ENCODE measurements around the gene SLC23A2.

SLC23A2 gene

DNA sequence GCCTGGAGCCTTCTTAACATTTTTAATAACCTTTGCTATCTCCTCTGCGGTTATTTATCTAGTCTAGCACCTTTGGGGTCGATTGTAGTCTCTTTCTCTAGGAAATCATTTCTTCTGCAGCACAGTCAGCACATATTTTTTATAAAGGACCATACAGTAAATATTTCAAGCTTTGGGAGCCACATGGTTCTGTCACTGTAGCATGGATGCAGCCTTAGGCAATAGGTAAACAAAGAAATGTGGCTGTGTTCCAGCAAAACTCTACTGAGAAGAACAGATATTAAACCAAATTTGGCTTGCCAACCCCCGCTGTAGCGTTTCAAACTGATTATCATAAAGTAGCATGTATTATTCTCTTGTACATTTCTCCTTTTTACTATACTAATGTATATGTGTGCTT lies 95.7 kb downstream of the SLC23A2 start:
- Histone ChIP-seq H3K4me3 (ENCODE audit: low read length) (no peak overlapping the region), H3K27me3 (ENCODE audit: control insufficient read depth, insufficient read depth, low read length) (no peaks in the 10 kb centered on the region), H3K4me2 (ENCODE audit: low read length) (no peak overlapping the region), H3K4me1 (ENCODE audit: control insufficient read depth, insufficient read depth, low read length) (no peaks in the 10 kb centered on the region), H3K9me3 (replicated peaks; ENCODE audit: low read length) (no peaks in the 10 kb centered on the region), H3K9ac (ENCODE audit: low read depth, low read length) (no peak overlapping the region), H3K36me3 (ENCODE audit: insufficient read depth, low read length) (no peaks in the 10 kb centered on the region)

DNA sequence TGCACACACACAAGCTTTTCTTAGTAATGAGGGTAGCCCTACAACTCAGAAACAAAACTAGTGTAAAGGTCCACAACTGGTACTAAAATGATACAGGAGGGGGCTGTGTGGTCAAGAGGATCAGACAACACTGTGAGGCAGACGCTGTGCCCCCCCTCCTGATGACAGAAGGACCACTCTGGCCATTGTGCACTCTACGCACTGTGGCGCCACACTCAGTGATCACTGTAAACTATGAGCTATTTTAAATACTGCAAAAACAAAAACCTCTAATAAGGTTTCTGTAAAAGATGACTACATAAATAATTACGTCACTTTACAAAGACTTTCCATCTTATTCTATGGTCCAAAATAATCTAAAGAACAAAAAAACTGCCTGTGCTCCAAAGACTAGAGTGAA lies 96.1 kb downstream of the SLC23A2 start:
- Histone ChIP-seq H3K36me3 (ENCODE audit: insufficient read depth, low read length) (no peaks in the 10 kb centered on the region), H3K9ac (ENCODE audit: low read depth, low read length) (no peak overlapping the region), H3K27me3 (ENCODE audit: control insufficient read depth, insufficient read depth, low read length) (no peaks in the 10 kb centered on the region), H3K4me3 (ENCODE audit: low read length) (no peak overlapping the region), H3K4me2 (ENCODE audit: low read length) (no peak overlapping the region), H3K4me1 (ENCODE audit: control insufficient read depth, insufficient read depth, low read length) (no peaks in the 10 kb centered on the region), H3K9me3 (replicated peaks; ENCODE audit: low read length) (no peaks in the 10 kb centered on the region)

DNA sequence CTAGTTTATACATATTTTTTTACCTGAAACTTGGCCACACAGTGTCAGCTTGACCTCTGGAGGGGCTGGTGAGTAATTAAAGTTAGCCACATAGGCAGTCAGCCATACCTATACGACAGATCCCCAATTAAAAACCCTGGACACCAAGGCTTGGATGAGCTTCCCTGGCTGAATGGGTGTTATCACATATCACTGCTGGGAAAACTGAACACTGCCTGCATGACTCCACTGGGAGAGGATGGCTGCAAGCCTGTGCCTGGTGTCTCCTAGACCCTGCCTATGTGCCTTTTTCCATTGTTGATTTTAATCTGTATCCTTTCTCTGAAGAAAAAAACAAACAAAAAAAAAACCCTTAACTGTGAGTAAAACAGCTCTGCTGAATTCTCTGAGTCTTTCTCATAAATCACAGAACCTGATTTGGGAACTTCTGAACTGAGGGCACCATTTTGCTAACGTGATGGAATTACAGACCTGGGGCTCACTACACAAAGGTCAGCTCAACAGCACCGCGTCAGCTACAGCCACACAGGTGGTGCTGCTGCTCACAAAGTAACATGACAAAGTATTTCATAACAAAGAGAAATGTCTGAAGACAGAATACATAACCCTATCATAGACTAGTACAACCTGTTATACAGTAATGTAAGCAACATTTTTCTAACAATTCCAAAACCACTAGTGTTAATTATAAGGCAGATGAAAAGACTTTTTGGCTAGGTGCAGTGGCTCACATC lies 97.0 kb downstream of the SLC23A2 start:
- no peak overlapping the region for H3K9ac ChIP-seq (ENCODE audit: low read depth, low read length)

DNA sequence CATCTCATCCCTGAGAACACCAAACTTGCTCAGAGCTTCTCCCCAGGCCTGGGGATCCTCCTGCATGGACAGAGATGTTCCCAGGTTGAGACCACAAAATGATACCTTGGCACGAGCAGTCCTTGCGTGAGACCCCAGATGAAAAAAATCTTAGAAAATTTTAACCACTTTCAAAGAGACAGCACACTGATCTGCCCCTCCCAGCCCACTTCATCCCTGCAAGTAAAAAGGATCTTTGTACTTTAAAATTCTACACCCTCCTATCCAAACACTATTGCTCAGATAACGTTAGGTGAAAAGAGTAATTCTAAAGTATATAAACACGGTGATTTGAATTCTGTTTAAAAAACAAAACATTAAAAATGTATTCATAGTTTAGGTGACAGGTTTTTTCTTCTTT lies 98.5 kb downstream of the SLC23A2 start:
- H3K27me3 ChIP-seq (ENCODE audit: control insufficient read depth, insufficient read depth, low read length), result no peaks in the 10 kb centered on the region
- H3K9me3 ChIP-seq (replicated peaks; ENCODE audit: low read length), result no peaks in the 10 kb centered on the region
- peaks cover 15% of the 10 kb centered on the region for H3K4me1 ChIP-seq (ENCODE audit: control insufficient read depth, insufficient read depth, low read length)
- no peak overlapping the region for H3K4me2 ChIP-seq (ENCODE audit: low read length)
- no peak overlapping the region for H3K9ac ChIP-seq (ENCODE audit: low read depth, low read length)
- no peak overlapping the region for H3K4me3 ChIP-seq (ENCODE audit: low read length)
- H3K36me3 ChIP-seq (ENCODE audit: insufficient read depth, low read length), result no peaks in the 10 kb centered on the region

More for the DNA sequence above, 97.0 kb downstream of the SLC23A2 start:
- Histone ChIP-seq H3K4me2 (ENCODE audit: low read length) (no peak overlapping the region), H3K4me3 (ENCODE audit: low read length) (no peak overlapping the region), H3K4me1 (ENCODE audit: control insufficient read depth, insufficient read depth, low read length) (no peaks in the 10 kb centered on the region), H3K9me3 (replicated peaks; ENCODE audit: low read length) (no peaks in the 10 kb centered on the region), H3K27me3 (ENCODE audit: control insufficient read depth, insufficient read depth, low read length) (no peaks in the 10 kb centered on the region), H3K36me3 (ENCODE audit: insufficient read depth, low read length) (no peaks in the 10 kb centered on the region)

DNA sequence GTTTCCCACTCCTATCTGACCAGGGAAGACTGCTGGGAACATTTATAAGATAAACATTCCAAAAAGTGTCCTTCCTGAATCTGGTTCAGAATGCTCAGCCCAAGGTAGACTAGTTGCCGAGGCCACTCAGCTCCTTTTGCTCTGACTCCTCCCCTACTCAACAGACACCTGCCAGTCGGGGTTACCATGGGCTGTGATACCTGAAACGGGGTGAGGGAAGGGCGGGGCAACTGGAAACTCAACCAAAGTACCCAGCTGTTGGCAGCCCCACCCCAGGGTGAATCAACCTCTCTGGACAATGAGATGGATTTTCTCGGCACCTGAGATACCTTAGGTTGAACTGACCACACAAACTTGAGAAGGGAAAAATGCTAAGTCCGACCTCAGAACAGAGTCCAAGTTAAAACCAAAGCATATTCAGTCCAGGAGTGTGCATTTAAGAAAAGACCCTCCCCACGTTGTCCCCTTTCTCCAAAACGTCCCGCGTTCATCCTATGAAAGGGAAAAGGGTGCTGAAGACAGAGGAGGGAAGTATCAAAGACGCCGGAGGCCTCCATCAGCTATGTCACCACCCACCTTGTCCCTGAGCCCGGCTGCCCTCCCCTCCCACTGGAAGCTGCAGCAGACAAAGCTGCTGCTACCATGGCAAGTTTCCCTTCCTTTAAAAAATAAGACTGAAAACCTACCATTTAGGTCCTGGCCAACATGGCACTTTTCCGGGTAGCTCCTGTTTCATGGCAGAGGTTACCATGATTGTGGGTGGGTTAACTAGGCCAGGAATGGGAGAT lies 100.1 kb downstream of the SLC23A2 start:
- H3K36me3 ChIP-seq (ENCODE audit: insufficient read depth, low read length), result no peaks in the 10 kb centered on the region
- no peaks in the 10 kb centered on the region for H3K9me3 ChIP-seq (replicated peaks; ENCODE audit: low read length)
- no peak overlapping the region for H3K4me2 ChIP-seq (ENCODE audit: low read length)
- peaks cover 16% of the 10 kb centered on the region for H3K4me1 ChIP-seq (ENCODE audit: control insufficient read depth, insufficient read depth, low read length)
- no peaks in the 10 kb centered on the region for H3K27me3 ChIP-seq (ENCODE audit: control insufficient read depth, insufficient read depth, low read length)
- no peak overlapping the region for H3K4me3 ChIP-seq (ENCODE audit: low read length)
- no peak overlapping the region for H3K9ac ChIP-seq (ENCODE audit: low read depth, low read length)

DNA sequence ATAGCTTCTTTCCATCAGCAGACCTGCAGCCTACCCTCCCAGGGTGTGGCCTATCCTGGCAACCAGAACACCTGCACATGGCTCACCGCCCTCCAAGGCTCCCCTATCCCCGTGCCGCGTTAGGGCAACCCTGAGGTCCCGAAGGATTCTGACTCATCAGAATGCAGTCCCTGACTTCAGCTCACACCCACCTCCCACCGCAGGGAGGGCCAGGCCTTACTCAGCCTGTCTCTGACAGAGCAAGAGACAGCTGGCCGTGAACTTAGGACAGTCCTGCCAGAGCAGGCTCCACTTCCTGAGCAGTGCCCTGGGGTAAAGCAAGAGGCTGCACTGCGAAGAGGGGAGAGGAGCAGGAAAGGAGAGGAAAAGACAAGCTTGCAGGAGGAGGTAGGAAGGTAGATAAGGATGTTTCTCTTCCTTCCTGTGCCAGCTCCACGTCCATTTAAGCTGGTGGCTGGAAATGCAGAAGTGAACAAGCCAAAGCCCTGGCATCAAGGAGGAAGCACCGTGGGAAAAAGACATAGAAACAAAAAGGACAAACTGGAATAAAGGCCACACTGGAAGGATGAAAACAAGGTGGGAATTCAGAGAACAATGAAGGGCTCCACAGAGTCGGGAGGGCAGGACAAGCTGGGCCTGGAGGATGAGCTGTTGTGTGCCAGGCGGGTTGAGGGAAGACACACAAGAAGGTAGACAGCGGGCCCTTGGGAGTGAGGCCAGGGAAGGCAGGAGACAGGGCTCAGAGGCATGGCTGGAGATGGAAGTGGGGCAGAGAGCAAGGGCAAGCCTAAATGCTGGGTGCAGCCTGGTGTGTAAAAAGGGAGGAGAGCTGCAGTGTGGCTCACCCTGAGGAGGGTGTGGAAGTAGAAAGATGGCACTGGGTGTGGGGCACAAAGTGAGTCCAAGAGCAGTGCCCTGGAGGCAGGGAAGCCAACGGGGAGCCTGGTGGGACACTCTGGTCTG lies 102.7 kb downstream of the SLC23A2 start:
- no peak overlapping the region for H3K9ac ChIP-seq (ENCODE audit: low read depth, low read length)

DNA sequence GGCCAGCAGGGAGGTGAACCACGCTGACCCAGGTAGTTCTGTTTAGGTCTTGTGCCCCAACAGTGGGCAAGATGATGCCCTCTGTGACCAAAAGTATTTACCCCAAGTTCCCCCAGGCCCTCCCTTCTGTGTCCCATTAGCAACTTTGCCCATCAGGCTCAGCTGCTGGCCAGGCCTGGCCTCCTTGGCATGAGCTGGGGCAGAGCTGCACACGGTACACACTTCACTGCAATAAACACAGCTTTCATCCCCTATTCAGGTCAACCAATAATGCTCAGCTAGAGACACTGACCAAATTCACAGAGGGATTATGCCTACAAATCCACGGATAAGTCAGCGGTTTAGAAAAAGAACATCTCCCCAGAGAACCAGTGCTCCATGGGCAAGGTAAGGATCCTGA lies 103.7 kb downstream of the SLC23A2 start:
- Histone ChIP-seq H3K9ac (ENCODE audit: low read depth, low read length) (no peak overlapping the region), H3K4me2 (ENCODE audit: low read length) (no peak overlapping the region), H3K27me3 (ENCODE audit: control insufficient read depth, insufficient read depth, low read length) (no peaks in the 10 kb centered on the region), H3K4me3 (ENCODE audit: low read length) (no peak overlapping the region), H3K4me1 (ENCODE audit: control insufficient read depth, insufficient read depth, low read length) (peaks cover 16% of the 10 kb centered on the region), H3K9me3 (replicated peaks; ENCODE audit: low read length) (no peaks in the 10 kb centered on the region), H3K36me3 (ENCODE audit: insufficient read depth, low read length) (no peaks in the 10 kb centered on the region)

More for the DNA sequence above, 102.7 kb downstream of the SLC23A2 start:
- no peaks in the 10 kb centered on the region for H3K36me3 ChIP-seq (ENCODE audit: insufficient read depth, low read length)
- H3K4me2 ChIP-seq (ENCODE audit: low read length), result peak overlapping the region; percentile 3
- H3K4me1 ChIP-seq (ENCODE audit: control insufficient read depth, insufficient read depth, low read length), result peaks cover 16% of the 10 kb centered on the region
- H3K27me3 ChIP-seq (ENCODE audit: control insufficient read depth, insufficient read depth, low read length), result no peaks in the 10 kb centered on the region
- no peak overlapping the region for H3K4me3 ChIP-seq (ENCODE audit: low read length)
- no peaks in the 10 kb centered on the region for H3K9me3 ChIP-seq (replicated peaks; ENCODE audit: low read length)

DNA sequence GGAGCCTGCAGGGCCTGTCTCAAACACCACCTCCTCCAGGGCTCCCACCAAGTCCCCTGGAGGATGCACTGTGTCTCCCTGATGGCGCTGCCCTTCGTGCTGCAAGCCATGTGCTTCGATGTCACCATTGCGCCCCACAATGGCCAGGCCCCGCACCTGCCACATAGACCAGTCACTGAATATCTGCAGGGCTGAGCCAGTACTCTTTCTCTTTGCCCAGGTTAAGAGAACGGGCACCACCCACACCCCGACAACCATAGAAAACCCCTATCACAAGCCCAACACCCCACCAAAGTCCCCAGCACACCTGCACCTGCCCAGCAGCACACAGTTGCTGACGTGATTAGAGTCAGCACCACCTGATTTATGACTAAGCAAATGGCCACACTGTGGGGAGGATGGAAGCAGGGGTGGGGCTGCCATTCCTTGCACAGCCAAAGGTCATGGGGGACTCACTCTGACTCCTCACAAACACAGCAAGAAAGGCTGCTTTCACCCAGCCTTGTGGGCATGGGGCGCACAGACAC lies 104.3 kb downstream of the SLC23A2 start:
- H3K4me2 ChIP-seq (ENCODE audit: low read length), result no peak overlapping the region
- no peaks in the 10 kb centered on the region for H3K27me3 ChIP-seq (ENCODE audit: control insufficient read depth, insufficient read depth, low read length)
- no peak overlapping the region for H3K4me3 ChIP-seq (ENCODE audit: low read length)
- no peak overlapping the region for H3K9ac ChIP-seq (ENCODE audit: low read depth, low read length)
- no peaks in the 10 kb centered on the region for H3K36me3 ChIP-seq (ENCODE audit: insufficient read depth, low read length)
- H3K4me1 ChIP-seq (ENCODE audit: control insufficient read depth, insufficient read depth, low read length), result peaks cover 16% of the 10 kb centered on the region
- H3K9me3 ChIP-seq (replicated peaks; ENCODE audit: low read length), result no peaks in the 10 kb centered on the region

DNA sequence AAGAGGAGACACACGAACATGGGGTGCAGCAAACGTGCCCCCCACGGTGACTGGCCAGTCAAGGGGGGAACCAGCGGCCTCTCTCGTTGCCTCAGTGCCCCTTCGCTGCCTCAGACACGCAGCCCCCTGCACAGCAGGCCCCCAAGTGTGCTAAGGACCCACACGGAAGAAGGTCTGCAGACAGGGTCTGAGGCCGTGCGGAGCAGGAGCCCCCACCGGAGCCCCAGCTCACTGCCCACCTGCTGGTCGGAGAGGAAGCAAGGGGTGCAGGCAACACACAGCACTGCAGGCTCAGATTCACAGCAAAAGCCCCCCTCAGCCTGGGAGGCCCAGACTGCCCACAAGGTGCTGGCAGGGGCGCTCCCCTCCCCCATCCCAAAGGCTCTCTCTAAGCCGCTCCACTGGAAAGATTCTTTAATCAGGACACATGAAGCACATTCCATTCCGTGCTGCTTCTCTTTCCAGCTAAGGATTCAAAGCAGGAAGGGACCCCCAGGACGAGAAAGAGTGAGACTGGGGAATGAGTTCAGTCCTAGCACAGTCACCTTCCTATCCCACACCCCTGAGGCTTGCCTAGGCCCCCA lies 105.1 kb downstream of the SLC23A2 start:
- Histone ChIP-seq H3K27me3 (ENCODE audit: control insufficient read depth, insufficient read depth, low read length) (no peaks in the 10 kb centered on the region), H3K4me3 (ENCODE audit: low read length) (no peak overlapping the region), H3K9ac (ENCODE audit: low read depth, low read length) (no peak overlapping the region), H3K9me3 (replicated peaks; ENCODE audit: low read length) (no peaks in the 10 kb centered on the region), H3K36me3 (ENCODE audit: insufficient read depth, low read length) (no peaks in the 10 kb centered on the region), H3K4me2 (ENCODE audit: low read length) (no peak overlapping the region), H3K4me1 (ENCODE audit: control insufficient read depth, insufficient read depth, low read length) (peaks cover 16% of the 10 kb centered on the region)

DNA sequence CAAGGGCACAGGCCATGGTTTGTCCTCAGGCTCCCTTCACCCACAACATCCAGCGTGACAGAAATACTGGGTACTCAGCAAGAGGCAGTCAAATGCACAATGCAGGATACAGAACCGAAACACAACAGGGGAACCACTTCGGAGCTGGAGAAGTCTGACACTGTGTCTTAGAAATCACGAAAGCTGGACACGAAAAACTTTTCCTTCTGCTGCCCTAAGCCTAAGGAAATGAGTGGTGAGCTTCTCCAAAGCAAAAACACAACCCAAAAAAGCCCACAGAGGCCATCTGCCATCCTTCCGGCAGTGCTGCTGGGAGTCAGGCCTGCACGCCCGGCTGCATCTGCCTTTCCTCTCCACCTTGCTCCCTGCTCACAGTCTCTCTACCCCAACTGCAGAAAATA lies 106.3 kb downstream of the SLC23A2 start:
- Histone ChIP-seq H3K36me3 (ENCODE audit: insufficient read depth, low read length) (no peaks in the 10 kb centered on the region), H3K4me3 (ENCODE audit: low read length) (no peak overlapping the region), H3K4me2 (ENCODE audit: low read length) (no peak overlapping the region), H3K27me3 (ENCODE audit: control insufficient read depth, insufficient read depth, low read length) (no peaks in the 10 kb centered on the region), H3K9ac (ENCODE audit: low read depth, low read length) (no peak overlapping the region), H3K9me3 (replicated peaks; ENCODE audit: low read length) (no peaks in the 10 kb centered on the region), H3K4me1 (ENCODE audit: control insufficient read depth, insufficient read depth, low read length) (peaks cover 16% of the 10 kb centered on the region)

DNA sequence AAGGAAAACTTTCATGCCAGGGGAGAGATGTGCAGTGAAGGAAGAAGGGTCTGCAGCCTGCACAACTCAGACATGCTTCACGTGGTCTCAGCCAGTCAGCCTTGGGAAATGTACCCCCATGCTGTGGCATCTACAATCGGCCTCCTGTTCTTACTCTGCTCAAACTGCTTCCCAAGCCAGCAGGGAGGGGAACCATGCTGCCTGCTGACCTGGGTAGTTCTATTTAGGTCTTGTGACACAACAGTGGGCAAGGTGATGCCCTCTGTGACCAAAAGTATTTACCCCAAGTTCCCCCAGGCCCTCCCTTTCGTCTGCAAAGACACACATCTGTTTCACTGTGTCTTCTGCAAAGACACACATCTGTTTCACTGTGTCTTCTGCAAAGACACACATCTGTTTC lies 106.9 kb downstream of the SLC23A2 start:
- Histone ChIP-seq H3K4me3 (ENCODE audit: low read length) (no peak overlapping the region), H3K36me3 (ENCODE audit: insufficient read depth, low read length) (no peaks in the 10 kb centered on the region), H3K27me3 (ENCODE audit: control insufficient read depth, insufficient read depth, low read length) (no peaks in the 10 kb centered on the region), H3K4me1 (ENCODE audit: control insufficient read depth, insufficient read depth, low read length) (peaks cover 16% of the 10 kb centered on the region), H3K9ac (ENCODE audit: low read depth, low read length) (no peak overlapping the region), H3K4me2 (ENCODE audit: low read length) (no peak overlapping the region), H3K9me3 (replicated peaks; ENCODE audit: low read length) (no peaks in the 10 kb centered on the region)
